ENCODE measurements around the gene GNLY.

Gene GNLY

GRCh38 chr2:85716346-85716914 lies 22.3 kb downstream of the GNLY start:
- no peaks in the 10 kb centered on the region for H3K36me3 ChIP-seq (ENCODE audit: insufficient read depth, low read length)
- no peaks in the 10 kb centered on the region for H3K4me1 ChIP-seq (ENCODE audit: insufficient read depth, low read length)
- no peak overlapping the region for H3K9ac ChIP-seq (ENCODE audit: low read depth, low read length)
- H3K9me3 ChIP-seq (ENCODE audit: control insufficient read depth, insufficient read depth, low read length) = 0 out of 2 replicates have a peak, but pooled peaks cover 4% of the 10 kb centered on the region

- Histone ChIP-seq H3K9me3 (ENCODE audit: control insufficient read depth, insufficient read depth, low read length) (0 out of 2 replicates have a peak, but pooled peaks cover 4% of the 10 kb centered on the region), H3K9ac (ENCODE audit: low read depth, low read length) (no peak overlapping the region), H3K36me3 (ENCODE audit: insufficient read depth, low read length) (no peaks in the 10 kb centered on the region), H3K4me1 (ENCODE audit: insufficient read depth, low read length) (no peaks in the 10 kb centered on the region)
Measured at GRCh38 chr2:85717308-85718008, 23.3 kb downstream of the GNLY start.

- 0 out of 2 replicates have a peak, but pooled peaks cover 4% of the 10 kb centered on the region for H3K9me3 ChIP-seq (ENCODE audit: control insufficient read depth, insufficient read depth, low read length)
- no peaks in the 10 kb centered on the region for H3K4me1 ChIP-seq (ENCODE audit: insufficient read depth, low read length)
- H3K9ac ChIP-seq (ENCODE audit: low read depth, low read length) = no peak overlapping the region
- H3K36me3 ChIP-seq (ENCODE audit: insufficient read depth, low read length) = no peaks in the 10 kb centered on the region
Measured at GRCh38 chr2:85718009-85718391, 23.8 kb downstream of the GNLY start.

GRCh38 chr2:85718885-85719492 lies 24.8 kb downstream of the GNLY start:
- H3K9ac ChIP-seq (ENCODE audit: low read depth, low read length) = no peak overlapping the region
- H3K4me1 ChIP-seq (ENCODE audit: insufficient read depth, low read length) = no peaks in the 10 kb centered on the region
- H3K9me3 ChIP-seq (ENCODE audit: control insufficient read depth, insufficient read depth, low read length) = 0 out of 2 replicates have a peak, but pooled peaks cover 4% of the 10 kb centered on the region
- H3K36me3 ChIP-seq (ENCODE audit: insufficient read depth, low read length) = no peaks in the 10 kb centered on the region

GRCh38 chr2:85719609-85720240 lies 25.6 kb downstream of the GNLY start:
- Histone ChIP-seq H3K4me1 (ENCODE audit: insufficient read depth, low read length) (no peaks in the 10 kb centered on the region), H3K9ac (ENCODE audit: low read depth, low read length) (no peak overlapping the region), H3K36me3 (ENCODE audit: insufficient read depth, low read length) (no peaks in the 10 kb centered on the region), H3K9me3 (ENCODE audit: control insufficient read depth, insufficient read depth, low read length) (0 out of 2 replicates have a peak, but pooled peaks cover 4% of the 10 kb centered on the region)

GRCh38 chr2:85720533-85720932 lies 26.4 kb downstream of the GNLY start:
- Histone ChIP-seq H3K4me1 (ENCODE audit: insufficient read depth, low read length) (no peaks in the 10 kb centered on the region), H3K36me3 (ENCODE audit: insufficient read depth, low read length) (no peaks in the 10 kb centered on the region), H3K9me3 (ENCODE audit: control insufficient read depth, insufficient read depth, low read length) (0 out of 2 replicates have a peak, but pooled peaks cover 4% of the 10 kb centered on the region), H3K9ac (ENCODE audit: low read depth, low read length) (no peak overlapping the region)

GRCh38 chr2:85721641-85722040 lies 27.5 kb downstream of the GNLY start:
- H3K9ac ChIP-seq (ENCODE audit: low read depth, low read length) = no peak overlapping the region
- no peaks in the 10 kb centered on the region for H3K4me1 ChIP-seq (ENCODE audit: insufficient read depth, low read length)
- H3K9me3 ChIP-seq (ENCODE audit: control insufficient read depth, insufficient read depth, low read length) = 0 out of 2 replicates have a peak, but pooled peaks cover 4% of the 10 kb centered on the region
- H3K36me3 ChIP-seq (ENCODE audit: insufficient read depth, low read length) = no peaks in the 10 kb centered on the region

- Histone ChIP-seq H3K9me3 (ENCODE audit: control insufficient read depth, insufficient read depth, low read length) (0 out of 2 replicates have a peak, but pooled peaks cover 4% of the 10 kb centered on the region), H3K36me3 (ENCODE audit: insufficient read depth, low read length) (no peaks in the 10 kb centered on the region), H3K4me1 (ENCODE audit: insufficient read depth, low read length) (no peaks in the 10 kb centered on the region), H3K9ac (ENCODE audit: low read depth, low read length) (no peak overlapping the region)
Measured at GRCh38 chr2:85722519-85722918, 28.4 kb downstream of the GNLY start.

GRCh38 chr2:85723707-85724360 lies 29.7 kb downstream of the GNLY start:
- 0 out of 2 replicates have a peak, but pooled peaks cover 4% of the 10 kb centered on the region for H3K9me3 ChIP-seq (ENCODE audit: control insufficient read depth, insufficient read depth, low read length)
- H3K36me3 ChIP-seq (ENCODE audit: insufficient read depth, low read length) = no peaks in the 10 kb centered on the region
- H3K9ac ChIP-seq (ENCODE audit: low read depth, low read length) = no peak overlapping the region
- no peaks in the 10 kb centered on the region for H3K4me1 ChIP-seq (ENCODE audit: insufficient read depth, low read length)

GRCh38 chr2:85724731-85725181 lies 30.6 kb downstream of the GNLY start:
- H3K36me3 ChIP-seq (ENCODE audit: insufficient read depth, low read length) = no peaks in the 10 kb centered on the region
- no peaks in the 10 kb centered on the region for H3K4me1 ChIP-seq (ENCODE audit: insufficient read depth, low read length)
- no peak overlapping the region for H3K9ac ChIP-seq (ENCODE audit: low read depth, low read length)
- H3K9me3 ChIP-seq (ENCODE audit: control insufficient read depth, insufficient read depth, low read length) = 0 out of 2 replicates have a peak, but pooled peaks cover 4% of the 10 kb centered on the region

- no peaks in the 10 kb centered on the region for H3K36me3 ChIP-seq (ENCODE audit: insufficient read depth, low read length)
- H3K9ac ChIP-seq (ENCODE audit: low read depth, low read length) = no peak overlapping the region
- H3K9me3 ChIP-seq (ENCODE audit: control insufficient read depth, insufficient read depth, low read length) = 0 out of 2 replicates have a peak, but pooled peaks cover 4% of the 10 kb centered on the region
- no peaks in the 10 kb centered on the region for H3K4me1 ChIP-seq (ENCODE audit: insufficient read depth, low read length)
Measured at GRCh38 chr2:85725451-85725850, 31.3 kb downstream of the GNLY start.

GRCh38 chr2:85727798-85728197 lies 33.6 kb downstream of the GNLY start:
- H3K9me3 ChIP-seq (ENCODE audit: control insufficient read depth, insufficient read depth, low read length) = no peaks in the 10 kb centered on the region
- no peak overlapping the region for H3K9ac ChIP-seq (ENCODE audit: low read depth, low read length)
- H3K36me3 ChIP-seq (ENCODE audit: insufficient read depth, low read length) = no peaks in the 10 kb centered on the region
- H3K4me1 ChIP-seq (ENCODE audit: insufficient read depth, low read length) = no peaks in the 10 kb centered on the region

GRCh38 chr2:85728342-85728741 lies 34.2 kb downstream of the GNLY start:
- no peaks in the 10 kb centered on the region for H3K4me1 ChIP-seq (ENCODE audit: insufficient read depth, low read length)
- no peaks in the 10 kb centered on the region for H3K9me3 ChIP-seq (ENCODE audit: control insufficient read depth, insufficient read depth, low read length)
- no peak overlapping the region for H3K9ac ChIP-seq (ENCODE audit: low read depth, low read length)
- H3K36me3 ChIP-seq (ENCODE audit: insufficient read depth, low read length) = no peaks in the 10 kb centered on the region

Data from ES-I3 (cell line).